GM23338 (cell line): ENCODE results near the gene LIF. TPM values are rescaled to one million over a fixed set of nuclear protein-coding genes. Genes with fewer than 3 reads are reported as not detected.

ENCODE experiments used
- ATAC-seq: fragments of 200-7000 bp; cut with Tn5 transposase; 3 replicates; pipeline ENCODE4 v1.9.1; 2020
- DNase-seq: peaks from one replicate; pipeline ENCODE4 v3.0.0-alpha.2; 2015; ENCODE audit warnings: low spot score
- H2AFZ ChIP-seq: fragments of 200-600 bp; sonication (generic); 2 replicates; pipeline ENCODE4 v1.8.0; 2016; ENCODE audit warnings: antibody characterized with exemption, mild to moderate bottlenecking, moderate library complexity
- H3F3A ChIP-seq: fragments of 200-600 bp; sonication (generic); replicated peaks from 2 replicates; pipeline ENCODE4 v1.8.0; 2017; ENCODE audit warnings: antibody characterized with exemption, mixed run types, low read depth
- H3K27ac ChIP-seq: fragments of 200-600 bp; sonication (generic); 2 replicates; pipeline ENCODE4 v1.6.1; 2016; ENCODE audit warnings: low read depth
- H3K27me3 ChIP-seq: fragments of 200-600 bp; sonication (generic); 2 replicates; pipeline ENCODE4 v1.8.0; 2016; ENCODE audit warnings: mild to moderate bottlenecking, mixed run types, moderate library complexity; ENCODE audit not compliant: insufficient read depth
- H3K36me3 ChIP-seq: fragments of 200-600 bp; sonication (generic); 2 replicates; pipeline ENCODE4 v1.8.0; 2016; ENCODE audit warnings: mild to moderate bottlenecking; ENCODE audit not compliant: insufficient read depth
- H3K4me1 ChIP-seq: fragments of 200-600 bp; sonication (generic); 2 replicates; pipeline ENCODE4 v1.8.0; 2016; ENCODE audit warnings: mild to moderate bottlenecking, moderate library complexity; ENCODE audit not compliant: insufficient read depth
- H3K4me2 ChIP-seq: fragments of 200-600 bp; sonication (generic); 2 replicates; pipeline ENCODE4 v1.7.1; 2017; ENCODE audit warnings: mixed run types
- H3K4me3 ChIP-seq: fragments of 200-600 bp; sonication (generic); 2 replicates; pipeline ENCODE4 v1.6.1; 2016; ENCODE audit warnings: mixed run types
- H3K79me2 ChIP-seq: fragments of 200-600 bp; sonication (generic); replicated peaks from 2 replicates; pipeline ENCODE4 v1.8.0; 2017; ENCODE audit warnings: mild to moderate bottlenecking; ENCODE audit not compliant: insufficient read depth
- H3K9me2 ChIP-seq: fragments of 200-600 bp; sonication (generic); 2 replicates; pipeline ENCODE4 v1.8.0; 2017; ENCODE audit not compliant: insufficient read depth
- H4K20me1 ChIP-seq: fragments of 200-600 bp; sonication (generic); replicated peaks from 2 replicates; pipeline ENCODE4 v1.8.0; 2017; ENCODE audit warnings: mild to moderate bottlenecking; ENCODE audit not compliant: insufficient read depth
- H3K27ac Mint-ChIP-seq: 2 replicates; pipeline ENCODE4 v1.8.0; 2020; ENCODE audit warnings: inconsistent platforms, mild to moderate bottlenecking, moderate library complexity, mixed read lengths
- H3K27me3 Mint-ChIP-seq: 3 replicates; pipeline ENCODE4 v1.8.0; 2022; ENCODE audit warnings: low read depth, mild to moderate bottlenecking, moderate library complexity, mixed read lengths, inconsistent platforms; ENCODE audit not compliant: insufficient read depth, poor library complexity
- H3K36me3 Mint-ChIP-seq: 3 replicates; pipeline ENCODE4 v1.8.0; 2021; ENCODE audit warnings: low read depth, mild to moderate bottlenecking, inconsistent platforms, moderate library complexity, mixed read lengths
- H3K4me1 Mint-ChIP-seq: 3 replicates; pipeline ENCODE4 v1.8.0; 2020; ENCODE audit warnings: mild to moderate bottlenecking, inconsistent platforms, mixed read lengths
- H3K4me3 Mint-ChIP-seq: 3 replicates; pipeline ENCODE4 v1.8.0; 2021; ENCODE audit warnings: moderate library complexity, mild to moderate bottlenecking, inconsistent platforms, mixed read lengths
- H3K9me3 Mint-ChIP-seq: 3 replicates; pipeline ENCODE4 v1.8.0; 2020; ENCODE audit warnings: moderate library complexity, mild to moderate bottlenecking, inconsistent platforms, mixed read lengths
- CREB1 ChIP-seq: fragments of 250-450 bp; sonication (Bioruptor Pico); IDR thresholded peaks from 2 replicates; pipeline ENCODE4 v1.5.0; 2020; ENCODE audit warnings: low read depth, mild to moderate bottlenecking, moderate library complexity
- CTCF ChIP-seq, 2 experiments: fragments of 200-600 bp in 1 of 2; sonication (generic) in 1 of 2; conservative IDR thresholded peaks; 2 replicates each; pipeline versions ENCODE4 v1.5.1 to v1.6.1; 2016 to 2017; ENCODE audit warnings: antibody characterized with exemption in 2 of 2, low read depth in 2 of 2, mild to moderate bottlenecking in 2 of 2, moderate library complexity in 1 of 2
- ETS1 ChIP-seq: IDR thresholded peaks from 2 replicates; pipeline ENCODE4 v1.6.1; 2016; ENCODE audit warnings: antibody characterized with exemption
- EZH2phosphoT487 ChIP-seq: fragments of 200-600 bp; sonication (generic); IDR thresholded peaks from one replicate; pipeline ENCODE4 v1.8.1; 2018; ENCODE audit warnings: antibody characterized with exemption; ENCODE audit not compliant: unreplicated experiment
- NANOG ChIP-seq: IDR thresholded peaks from 2 replicates; pipeline ENCODE4 v1.6.1; 2016; ENCODE audit warnings: antibody characterized with exemption, borderline replicate concordance
- POLR2AphosphoS5 ChIP-seq: IDR thresholded peaks from 2 replicates; pipeline ENCODE4 v1.6.1; 2016; ENCODE audit warnings: antibody characterized with exemption, low read depth
- REST ChIP-seq: IDR thresholded peaks from one replicate; pipeline ENCODE4 v1.6.1; 2018; ENCODE audit warnings: antibody characterized with exemption; ENCODE audit not compliant: unreplicated experiment
- STAT1 ChIP-seq: IDR thresholded peaks from one replicate; pipeline ENCODE4 v1.6.1; 2016; ENCODE audit warnings: antibody characterized with exemption; ENCODE audit not compliant: unreplicated experiment
- ZNF114 ChIP-seq: fragments of 250-450 bp; sonication (Bioruptor Pico); IDR thresholded peaks from 2 replicates; pipeline ENCODE4 v1.5.0; 2020; ENCODE audit warnings: mild to moderate bottlenecking, moderate library complexity
- ZNF331 ChIP-seq: fragments of 250-450 bp; sonication (Bioruptor Pico); IDR thresholded peaks from 2 replicates; pipeline ENCODE4 v1.5.0; 2020; ENCODE audit warnings: low read depth, mild to moderate bottlenecking, moderate library complexity
- polyA plus RNA-seq: library from polyadenylated mRNA; unstranded; fragments of >200 nt; fragmentation: Nextera tagmentation; extraction: Ambion mirVana; gene quantifications from 2 replicates; pipeline ENCODE4 v1.2.1, GENCODE V29; 2016
- total RNA-seq: library from RNA; depleted of rRNA; stranded (reverse); fragments of >200 nt; shearing (Covaris generic); gene quantifications from 2 replicates; pipeline ENCODE4 v1.2.3, GENCODE V29; 2014

LIF gene
- total and polyA plus RNA-seq, 2 experiments from 2014 or later, result 1.8 to 3.6 TPM

GRCh38 chr22:30254314-30254713 is 7.8 kb upstream of the LIF start:
- no peak overlapping the region for H2AFZ ChIP-seq
- H3K27me3 ChIP-seq, result no peaks in the 10 kb centered on the region
- Mint-ChIP-seq H3K36me3 (no peaks in the 10 kb centered on the region; the same call in 2 of the 3 replicates), H3K27me3 (peaks cover 16% of the 10 kb centered on the region), H3K4me3 (no peak overlapping the region), H3K27ac (no peak overlapping the region), H3K4me1 (peaks cover 39% of the 10 kb centered on the region), H3K9me3 (no peaks in the 10 kb centered on the region)
- no peaks in the 10 kb centered on the region for H3K36me3 ChIP-seq
- no peaks in the 10 kb centered on the region for H3K9me2 ChIP-seq
- ATAC-seq (no peak), DNase-seq (no peak)
- H3K4me3 ChIP-seq, result no peak overlapping the region
- TF ChIP-seq ZNF114 (CRISPR knock-in tag) (no peak), NANOG (no peak), EZH2phosphoT487 (no peak), CREB1 (CRISPR knock-in tag) (no peak), ZNF331 (CRISPR knock-in tag) (no peak), STAT1 (no peak), ETS1 (no peak), REST (no peak), POLR2AphosphoS5 (no peak), CTCF (conservative IDR thresholded peaks at IDR 0.05; ENCODE audit: low read depth in 2 of 2) (no peak)
- H3K4me1 ChIP-seq, result peaks cover 23% of the 10 kb centered on the region
- H3K79me2 ChIP-seq, result no peaks in the 10 kb centered on the region
- no peak overlapping the region for H3K27ac ChIP-seq
- no peaks in the 10 kb centered on the region for H4K20me1 ChIP-seq
- H3F3A ChIP-seq, result no peaks in the 10 kb centered on the region
- H3K4me2 ChIP-seq, result no peak overlapping the region
